Measurements from ENCODE around the gene VSIG1.

Gene VSIG1

DNA sequence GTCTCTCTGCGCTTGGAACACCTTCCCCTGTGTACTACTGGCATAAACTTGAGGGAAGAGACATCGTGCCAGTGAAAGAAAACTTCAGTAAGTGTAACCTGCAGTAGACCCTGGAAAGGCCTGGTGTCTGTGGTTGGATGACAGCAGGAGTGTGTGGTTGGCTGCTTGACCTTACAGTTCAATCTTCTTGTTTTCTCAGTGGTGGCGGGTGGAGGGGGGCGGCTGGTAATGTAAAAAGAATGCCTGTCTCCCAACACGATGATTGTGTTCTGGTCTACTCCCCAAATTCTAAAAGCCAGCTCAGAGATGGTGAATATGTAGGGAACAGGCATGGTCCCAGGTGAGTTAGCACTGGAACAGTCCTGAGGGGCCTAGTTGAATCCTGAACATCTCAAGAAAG is 27.9 kb downstream of the VSIG1 start:
- POLR2A ChIA-PET: no interaction called here
- TF ChIP-seq FOXM1 (IDR thresholded peaks at IDR 0.05; ENCODE audit: borderline replicate concordance) (no peak), CTBP1 (IDR thresholded peaks at IDR 0.05; ENCODE audit: borderline replicate concordance) (no peak), FOXK2 (IDR thresholded peaks at IDR 0.05) (no peak), NFRKB (IDR thresholded peaks at IDR 0.05) (no peak), TARDBP (IDR thresholded peaks at IDR 0.05) (no peak), ELF4 (IDR thresholded peaks at IDR 0.05) (no peak), BHLHE40 (IDR thresholded peaks at IDR 0.05; ENCODE audit: borderline replicate concordance) (no peak), FOXA1 (IDR thresholded peaks at IDR 0.05) (no peak), SP1 (IDR thresholded peaks at IDR 0.05) (no peak), ARNT (IDR thresholded peaks at IDR 0.05) (no peak), ZNF384 (IDR thresholded peaks at IDR 0.05) (no peak), LEF1 (IDR thresholded peaks at IDR 0.05; ENCODE audit: borderline replicate concordance) (no peak), SUZ12 (IDR thresholded peaks at IDR 0.05) (no peak), HDGF (IDR thresholded peaks at IDR 0.05; ENCODE audit: borderline replicate concordance) (no peak), L3MBTL2 (conservative IDR thresholded peaks at IDR 0.05) (no peak)
- TF ChIP-seq, protein P1, sequence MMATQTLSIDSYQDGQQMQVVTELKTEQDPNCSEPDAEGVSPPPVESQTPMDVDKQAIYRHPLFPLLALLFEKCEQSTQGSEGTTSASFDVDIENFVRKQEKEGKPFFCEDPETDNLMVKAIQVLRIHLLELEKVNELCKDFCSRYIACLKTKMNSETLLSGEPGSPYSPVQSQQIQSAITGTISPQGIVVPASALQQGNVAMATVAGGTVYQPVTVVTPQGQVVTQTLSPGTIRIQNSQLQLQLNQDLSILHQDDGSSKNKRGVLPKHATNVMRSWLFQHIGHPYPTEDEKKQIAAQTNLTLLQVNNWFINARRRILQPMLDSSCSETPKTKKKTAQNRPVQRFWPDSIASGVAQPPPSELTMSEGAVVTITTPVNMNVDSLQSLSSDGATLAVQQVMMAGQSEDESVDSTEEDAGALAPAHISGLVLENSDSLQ (IDR thresholded peaks at IDR 0.05): no peak
- no peak for DNase-seq (ENCODE audit: extremely low spot score)
- CTCF ChIA-PET: interaction anchor here (0.7 kb wide), 1 partner anchor 752 kb away, joined by 3 read pairs; no protein-coding TSS in a partner anchor

- no peak for TF ChIP-seq L3MBTL2 (conservative IDR thresholded peaks at IDR 0.05)
- TF ChIP-seq FOXA1 (IDR thresholded peaks at IDR 0.05): no peak
- no peak for TF ChIP-seq LEF1 (IDR thresholded peaks at IDR 0.05; ENCODE audit: borderline replicate concordance)
- TF ChIP-seq NFRKB (IDR thresholded peaks at IDR 0.05): no peak
- no peak for TF ChIP-seq BHLHE40 (IDR thresholded peaks at IDR 0.05; ENCODE audit: borderline replicate concordance)
- no peak for TF ChIP-seq SUZ12 (IDR thresholded peaks at IDR 0.05)
- no peak for TF ChIP-seq HDGF (IDR thresholded peaks at IDR 0.05; ENCODE audit: borderline replicate concordance)
- TF ChIP-seq ARNT (IDR thresholded peaks at IDR 0.05): no peak
- TF ChIP-seq FOXM1 (IDR thresholded peaks at IDR 0.05; ENCODE audit: borderline replicate concordance): no peak
- POLR2A ChIA-PET: interaction anchor here (3.9 kb wide), 1 partner anchor 10 kb away, joined by 29 read pairs; the partner anchor contains the start of genes ATG4A and PSMD10
- no peak for DNase-seq (ENCODE audit: extremely low spot score)
- CTCF ChIA-PET: no interaction called here
Observed at GRCh38 chrX:108081110-108081509, 36.2 kb downstream of the VSIG1 start.

GRCh38 chrX:108087792-108088191 is 42.9 kb downstream of the VSIG1 start:
- ChIA-PET CTCF (no interaction called here), POLR2A (no interaction called here)
- no peak for DNase-seq (ENCODE audit: extremely low spot score)
- TF ChIP-seq L3MBTL2 (conservative IDR thresholded peaks at IDR 0.05) (no peak), SP1 (IDR thresholded peaks at IDR 0.05) (no peak)
- TF ChIP-seq, protein P1 (IDR thresholded peaks at IDR 0.05): peak; percentile 79

DNA sequence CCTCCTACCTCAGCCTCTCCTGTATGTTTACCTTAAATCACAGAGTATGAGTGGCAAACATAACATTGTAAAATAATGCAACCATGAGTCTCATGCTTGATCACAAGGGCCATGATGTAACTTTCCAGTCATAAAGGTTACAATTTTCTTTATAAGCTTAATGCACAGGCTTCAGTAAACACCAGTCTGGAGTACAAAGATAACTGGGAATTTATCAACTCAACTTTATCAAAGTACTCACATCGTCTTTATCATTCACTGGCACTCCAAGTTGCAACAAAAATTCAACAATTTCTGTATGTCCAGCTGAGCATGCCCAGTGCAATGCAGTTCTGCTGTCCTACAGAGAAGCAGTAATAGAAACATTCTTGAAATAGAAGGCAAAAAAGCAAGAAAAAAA is 43.6 kb downstream of the VSIG1 start:
- no peak for DNase-seq (ENCODE audit: extremely low spot score)
- POLR2A ChIA-PET: no interaction called here
- TF ChIP-seq BHLHE40 (IDR thresholded peaks at IDR 0.05; ENCODE audit: borderline replicate concordance): no peak
- no peak for TF ChIP-seq FOXM1 (IDR thresholded peaks at IDR 0.05; ENCODE audit: borderline replicate concordance)
- TF ChIP-seq ZNF384 (IDR thresholded peaks at IDR 0.05): no peak
- TF ChIP-seq NFRKB (IDR thresholded peaks at IDR 0.05): no peak
- TF ChIP-seq FOXK2 (IDR thresholded peaks at IDR 0.05): no peak
- TF ChIP-seq HDGF (IDR thresholded peaks at IDR 0.05; ENCODE audit: borderline replicate concordance): no peak
- no peak for TF ChIP-seq SUZ12 (IDR thresholded peaks at IDR 0.05)
- TF ChIP-seq FOXA1 (IDR thresholded peaks at IDR 0.05): no peak
- TF ChIP-seq ELF4 (IDR thresholded peaks at IDR 0.05): no peak
- no peak for TF ChIP-seq L3MBTL2 (conservative IDR thresholded peaks at IDR 0.05)
- TF ChIP-seq TARDBP (IDR thresholded peaks at IDR 0.05): no peak
- TF ChIP-seq SP1 (IDR thresholded peaks at IDR 0.05): no peak
- no peak for TF ChIP-seq LEF1 (IDR thresholded peaks at IDR 0.05; ENCODE audit: borderline replicate concordance)
- TF ChIP-seq CTBP1 (IDR thresholded peaks at IDR 0.05; ENCODE audit: borderline replicate concordance): no peak
- no peak for TF ChIP-seq ARNT (IDR thresholded peaks at IDR 0.05)
- TF ChIP-seq, protein P1 (IDR thresholded peaks at IDR 0.05): no peak
- CTCF ChIA-PET: no interaction called here

GRCh38 chrX:108090491-108091263 is 45.8 kb downstream of the VSIG1 start:
- no peak for TF ChIP-seq ZNF384 (IDR thresholded peaks at IDR 0.05)
- 0 out of 2 replicates have a peak, but pooled peaks have one; percentile 10 for TF ChIP-seq L3MBTL2 (conservative IDR thresholded peaks at IDR 0.05)
- POLR2A ChIA-PET: interaction anchor here (0.9 to 1.8 kb wide), 7 partner anchors 9 to 151 kb away, joined by 3 to 29 read pairs (median 3); no protein-coding TSS in a partner anchor
- DNase-seq (ENCODE audit: extremely low spot score): no peak
- CTCF ChIA-PET: no interaction called here

DNA sequence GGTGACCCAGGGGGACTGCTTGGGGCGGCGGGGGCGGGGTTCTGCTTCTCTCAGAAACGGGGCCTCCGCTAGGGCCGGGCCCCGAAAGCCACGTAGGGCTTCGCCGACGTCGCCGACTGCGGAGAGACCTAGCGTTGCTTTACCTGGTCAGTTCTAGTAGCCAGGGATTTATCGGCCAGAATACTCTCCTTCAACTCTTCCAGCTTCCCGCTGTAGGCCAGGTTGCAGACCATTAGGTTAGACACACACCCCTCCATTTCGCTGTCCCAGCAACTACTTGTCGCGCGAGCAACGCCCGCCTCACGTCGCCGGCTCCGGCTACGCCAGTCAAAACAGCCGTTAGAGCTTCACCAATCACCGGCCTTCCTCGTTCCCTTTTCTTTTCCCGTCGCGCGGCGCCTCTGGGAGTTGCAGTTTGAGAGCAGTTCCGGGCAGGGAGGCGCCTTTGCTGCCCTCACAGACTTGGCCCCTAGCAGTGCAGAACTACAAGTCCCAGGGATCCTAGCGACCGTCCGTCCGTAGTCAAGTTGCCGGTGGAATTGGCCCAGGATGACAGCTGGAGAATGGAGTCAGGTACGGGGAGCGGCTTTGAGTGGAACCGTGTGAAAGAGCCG is 46.5 kb downstream of the VSIG1 start, which contains the start of the genes ATG4A and PSMD10:
ATG4A (plus strand) TSS at position 515 of the 614 bp plus-strand sequence; CDS start at position 564, 49 bp downstream.
PSMD10 (minus strand) TSS at position 279 of the 614 bp plus-strand sequence; CDS start at position 257, 22 bp downstream.
- ChIA-PET CTCF (interaction anchor here (0.7 kb wide), 1 partner anchor 32 kb away, joined by 3 read pairs; no protein-coding TSS in a partner anchor), POLR2A (interaction anchor here (0.9 to 1.8 kb wide), 7 partner anchors 10 to 152 kb away, joined by 3 to 29 read pairs (median 3); no protein-coding TSS in a partner anchor)
- DNase-seq (ENCODE audit: extremely low spot score): peak; percentile 89
- TF ChIP-seq SUZ12 (IDR thresholded peaks at IDR 0.05) (no peak), CTBP1 (IDR thresholded peaks at IDR 0.05; ENCODE audit: borderline replicate concordance) (no peak), FOXA1 (IDR thresholded peaks at IDR 0.05) (no peak), ZNF384 (IDR thresholded peaks at IDR 0.05) (no peak), BHLHE40 (IDR thresholded peaks at IDR 0.05; ENCODE audit: borderline replicate concordance) (no peak), ELF4 (IDR thresholded peaks at IDR 0.05) (peak; percentile 73), FOXM1 (IDR thresholded peaks at IDR 0.05; ENCODE audit: borderline replicate concordance) (no peak), ARNT (IDR thresholded peaks at IDR 0.05) (no peak), HDGF (IDR thresholded peaks at IDR 0.05; ENCODE audit: borderline replicate concordance) (no peak)
- TF ChIP-seq, protein P1 (IDR thresholded peaks at IDR 0.05): peak; percentile 96

Data from HEK293T (cell line).